Measurements from ENCODE around the gene GATAD2B. TPM values are rescaled to one million over a fixed set of nuclear protein-coding genes. Genes with fewer than 3 reads are reported as not detected.

The GATAD2B gene
- total and polyA plus RNA-seq, 7 donors = 3.4 to 53.1 (median 34.8) TPM

GRCh38 chr1:153796786-153797659 is 125.7 kb downstream of the GATAD2B start:
- Histone ChIP-seq H3K9me3 (no peaks in the 10 kb centered on the region), H3K4me1 (no peaks in the 10 kb centered on the region), H3K4me3 (no peak overlapping the region), H3K36me3 (ENCODE audit: insufficient read depth in 1 of 2, low read depth in 1 of 2) (no peaks in the 10 kb centered on the region), H3K27ac (no peak overlapping the region), H3K27me3 (ENCODE audit: insufficient read depth in 3 of 3, low read length in 2 of 3) (no peaks in the 10 kb centered on the region)
- intact Hi-C loops (cut with DNase I) = loop anchor here (1.0 to 10.0 kb wide), 6 partner anchors 62 to 190 kb away; partner anchors contain the start of genes DENND4B (in 2 of the 2), GATAD2B (in 1 of the 2) and RAB13 (in 1 of the 2)
- peak; percentile 74 to 85 (median 82) for ATAC-seq
- TF ChIP-seq, protein P1, sequence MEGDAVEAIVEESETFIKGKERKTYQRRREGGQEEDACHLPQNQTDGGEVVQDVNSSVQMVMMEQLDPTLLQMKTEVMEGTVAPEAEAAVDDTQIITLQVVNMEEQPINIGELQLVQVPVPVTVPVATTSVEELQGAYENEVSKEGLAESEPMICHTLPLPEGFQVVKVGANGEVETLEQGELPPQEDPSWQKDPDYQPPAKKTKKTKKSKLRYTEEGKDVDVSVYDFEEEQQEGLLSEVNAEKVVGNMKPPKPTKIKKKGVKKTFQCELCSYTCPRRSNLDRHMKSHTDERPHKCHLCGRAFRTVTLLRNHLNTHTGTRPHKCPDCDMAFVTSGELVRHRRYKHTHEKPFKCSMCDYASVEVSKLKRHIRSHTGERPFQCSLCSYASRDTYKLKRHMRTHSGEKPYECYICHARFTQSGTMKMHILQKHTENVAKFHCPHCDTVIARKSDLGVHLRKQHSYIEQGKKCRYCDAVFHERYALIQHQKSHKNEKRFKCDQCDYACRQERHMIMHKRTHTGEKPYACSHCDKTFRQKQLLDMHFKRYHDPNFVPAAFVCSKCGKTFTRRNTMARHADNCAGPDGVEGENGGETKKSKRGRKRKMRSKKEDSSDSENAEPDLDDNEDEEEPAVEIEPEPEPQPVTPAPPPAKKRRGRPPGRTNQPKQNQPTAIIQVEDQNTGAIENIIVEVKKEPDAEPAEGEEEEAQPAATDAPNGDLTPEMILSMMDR (IDR thresholded peaks at IDR 0.05) = peak; percentile 90
- peak; percentile 73 to 80 for DNase-seq
- WGBS, 3 donors = 62 to 70% (median 63%) methylated on average over 26 of the region's 26 CpGs

DNA sequence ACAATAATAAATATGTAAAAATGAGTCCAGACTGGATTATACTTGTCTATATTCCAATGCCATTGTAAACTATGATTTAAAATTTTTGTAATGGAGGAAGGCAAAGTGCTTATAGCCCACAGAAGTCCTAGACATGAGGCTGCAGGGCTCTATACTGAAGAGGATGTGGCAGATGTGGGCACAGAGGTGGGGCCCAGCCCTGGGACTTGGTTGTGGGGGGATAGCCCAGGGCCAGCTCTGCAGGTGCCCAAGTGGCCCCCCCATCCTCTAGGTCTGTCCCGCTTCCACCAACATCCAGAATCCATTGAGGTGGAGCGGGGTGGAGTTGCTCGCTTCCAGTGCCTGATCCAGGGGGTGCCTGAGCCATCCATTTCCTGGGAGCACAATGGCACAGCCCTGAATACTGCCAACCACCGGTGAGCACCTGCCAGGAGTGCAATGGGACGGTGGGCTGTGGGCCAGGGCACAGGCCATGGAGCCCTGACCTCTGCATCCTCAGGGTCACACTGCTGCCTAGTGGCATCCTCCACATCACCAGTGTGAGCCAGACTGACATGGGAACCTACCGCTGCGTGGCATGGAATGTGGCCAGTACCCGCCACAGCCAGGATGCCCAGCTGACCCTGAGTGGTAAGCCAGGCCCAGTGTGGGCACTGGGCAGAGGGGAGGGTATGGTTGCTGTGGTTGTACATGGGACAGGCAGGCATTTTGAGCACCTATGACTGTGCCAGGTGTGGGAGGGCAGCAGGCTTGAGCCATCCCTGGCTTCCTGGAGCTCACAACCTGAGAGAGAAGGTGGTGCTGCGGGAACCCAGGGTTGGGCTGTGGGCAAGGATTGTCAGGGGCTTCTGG is 126.6 kb downstream of the GATAD2B start:
- Histone ChIP-seq H3K4me1 (no peaks in the 10 kb centered on the region), H3K27me3 (ENCODE audit: insufficient read depth in 3 of 3, low read length in 2 of 3) (no peaks in the 10 kb centered on the region), H3K4me3 (no peak overlapping the region), H3K36me3 (ENCODE audit: insufficient read depth in 1 of 2, low read depth in 1 of 2) (no peaks in the 10 kb centered on the region), H3K9me3 (no peaks in the 10 kb centered on the region), H3K27ac (no peak overlapping the region)
- intact Hi-C loops (cut with DNase I) = loop anchor here (2.0 to 10.0 kb wide), 5 partner anchors 61 to 191 kb away; partner anchors contain the start of genes DENND4B (in 1 of the 2), GATAD2B (in 1 of the 2) and RAB13 (in 1 of the 2)
- TF ChIP-seq, protein P1 (IDR thresholded peaks at IDR 0.05) = no peak
- DNase-seq (peak in 1 of 2 donors; percentile 51), ATAC-seq (no peak)
- WGBS, 3 donors = 70 to 91% (median 74%) methylated on average over 9 of the region's 9 CpGs

DNA sequence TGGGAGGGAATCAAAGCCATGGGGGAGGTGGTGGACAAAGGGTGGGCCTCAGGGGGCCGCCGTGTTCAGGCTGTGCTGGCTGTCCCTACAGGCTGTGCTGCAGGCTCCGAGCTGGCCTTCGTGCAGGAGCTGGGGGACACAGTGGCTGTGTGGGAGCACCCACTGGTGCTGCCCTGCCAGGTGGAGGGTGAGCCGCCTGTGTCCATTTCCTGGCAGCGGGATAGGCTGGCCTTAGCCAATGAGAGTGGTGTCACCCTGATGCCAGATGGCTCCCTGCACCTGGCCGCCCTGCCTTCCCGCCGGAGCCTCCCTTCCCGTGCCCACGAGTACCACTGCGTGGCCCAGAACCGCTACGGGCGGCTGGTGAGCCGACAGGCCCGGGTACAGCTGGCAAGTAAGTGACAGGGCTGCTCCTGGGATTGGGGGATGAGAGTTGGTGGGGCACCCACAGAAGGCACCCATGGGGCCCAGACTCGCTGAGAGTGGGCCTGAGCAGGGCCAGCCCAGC is 127.4 kb downstream of the GATAD2B start:
- TF ChIP-seq, protein P1 (IDR thresholded peaks at IDR 0.05) = no peak
- H3K36me3 ChIP-seq (ENCODE audit: insufficient read depth in 1 of 2, low read depth in 1 of 2) = no peaks in the 10 kb centered on the region
- H3K9me3 ChIP-seq = no peaks in the 10 kb centered on the region
- intact Hi-C loops (cut with DNase I) = loop anchor here (5.0 to 10.0 kb wide), 3 partner anchors 61 to 149 kb away; partner anchors contain the start of genes DENND4B (in 1 of the 2) and GATAD2B (in 1 of the 2)
- no peak overlapping the region for H3K4me3 ChIP-seq
- DNase-seq (peak; percentile 13 to 58), ATAC-seq (no peak)
- WGBS, 3 donors = 52 to 64% (median 53%) methylated on average over 18 of the region's 18 CpGs
- no peaks in the 10 kb centered on the region for H3K27me3 ChIP-seq (ENCODE audit: insufficient read depth in 3 of 3, low read length in 2 of 3)
- H3K4me1 ChIP-seq = peaks cover 4% of the 10 kb centered on the region
- no peak overlapping the region for H3K27ac ChIP-seq

DNA sequence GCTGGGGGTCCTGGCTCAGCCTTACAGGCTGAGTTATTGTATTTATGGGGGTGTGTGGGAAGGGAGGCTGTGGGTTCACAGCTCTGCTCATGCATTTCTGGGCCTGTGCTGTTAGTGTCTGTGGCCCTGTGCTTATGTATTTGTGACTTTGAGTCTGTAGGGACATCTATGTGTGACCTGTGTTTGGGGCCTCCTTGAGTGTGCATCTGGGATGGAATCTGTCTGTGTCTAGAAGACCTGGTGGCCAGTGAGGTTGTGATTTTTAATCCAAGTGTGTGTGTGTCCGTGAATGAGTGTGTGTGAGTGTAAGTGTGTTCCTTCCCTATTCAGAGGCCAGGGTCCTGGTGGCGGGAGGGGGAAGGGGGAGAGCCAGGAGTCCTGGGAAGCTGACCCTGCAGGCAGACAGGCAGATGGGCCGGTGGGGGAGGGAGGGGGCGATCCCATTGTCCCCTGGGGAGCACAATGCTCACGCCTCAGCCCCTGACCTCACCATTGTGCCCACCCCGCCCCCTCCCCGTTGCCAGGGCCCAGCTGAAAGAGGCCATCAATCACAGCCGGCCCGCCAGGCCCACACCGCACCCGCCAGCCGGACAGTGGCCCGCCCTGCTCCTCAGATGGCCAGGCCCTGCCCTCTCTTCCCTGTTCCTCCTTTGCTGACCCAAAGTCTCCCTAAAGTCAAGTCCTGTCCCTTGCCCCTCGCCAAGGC is 128.0 kb downstream of the GATAD2B start:
- peak; percentile 20 to 48 for DNase-seq
- WGBS, 3 donors = 48 to 63% (median 52%) methylated on average over 9 to 14 of the region's 14 CpGs

More for the DNA sequence above, 128.0 kb downstream of the GATAD2B start:
- ATAC-seq = no peak
- intact Hi-C loops (cut with DNase I) = loop anchor here (5.0 to 10.0 kb wide), 3 partner anchors 60 to 150 kb away; partner anchors contain the start of genes DENND4B (in 1 of the 2) and GATAD2B (in 1 of the 2)
- Histone ChIP-seq H3K27ac (no peak overlapping the region), H3K4me1 (peaks cover 9% of the 10 kb centered on the region), H3K36me3 (ENCODE audit: insufficient read depth in 1 of 2, low read depth in 1 of 2) (no peaks in the 10 kb centered on the region), H3K4me3 (no peak overlapping the region), H3K27me3 (ENCODE audit: insufficient read depth in 3 of 3, low read length in 2 of 3) (no peaks in the 10 kb centered on the region), H3K9me3 (no peaks in the 10 kb centered on the region)
- TF ChIP-seq, protein P1 (IDR thresholded peaks at IDR 0.05) = no peak

Measured in psoas muscle (tissue), 8 donors.